ENCODE results near the gene UBE2V1. TPM values are rescaled to one million over a fixed set of nuclear protein-coding genes. Genes with fewer than 3 reads are reported as not detected.

The UBE2V1 gene
- polyA plus RNA-seq, 2 of the 4 experiments (the other 2 are of a cell fraction), result 129 to 141 TPM

DNA sequence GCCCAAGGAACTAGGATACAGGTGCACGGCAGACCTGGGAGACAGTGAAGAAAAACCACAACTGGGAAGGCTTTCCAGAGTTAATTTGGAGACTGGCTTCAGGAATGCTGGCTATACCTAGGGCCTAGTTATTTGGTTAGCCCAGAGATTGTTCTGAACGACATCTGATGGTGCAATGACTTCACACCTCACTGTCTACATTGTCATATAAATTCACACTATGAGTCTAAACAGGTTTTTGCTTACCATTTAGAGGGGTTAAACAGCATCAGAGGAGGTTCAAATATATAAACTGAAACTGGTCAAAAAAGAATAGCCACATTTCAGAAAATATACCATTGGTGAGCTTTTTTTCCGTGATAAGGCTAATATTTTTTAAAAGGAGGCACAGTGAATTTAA, 16.7 kb downstream of the UBE2V1 start:
- FAIRE-seq, result no peak
- no peak overlapping the region for H3K4me3 ChIP-seq
- no peaks in the 10 kb centered on the region for H3K9me3 ChIP-seq
- no peak overlapping the region for H3K4me2 ChIP-seq
- no peak for ATAC-seq
- ChIA-PET CTCF (interaction anchor here (1.0 to 8.7 kb wide), 5 partner anchors 9 to 117 kb away, joined by 3 to 76 read pairs (median 6); no protein-coding TSS in a partner anchor), POLR2A (no interaction called here)
- TF ChIP-seq, protein P1, sequence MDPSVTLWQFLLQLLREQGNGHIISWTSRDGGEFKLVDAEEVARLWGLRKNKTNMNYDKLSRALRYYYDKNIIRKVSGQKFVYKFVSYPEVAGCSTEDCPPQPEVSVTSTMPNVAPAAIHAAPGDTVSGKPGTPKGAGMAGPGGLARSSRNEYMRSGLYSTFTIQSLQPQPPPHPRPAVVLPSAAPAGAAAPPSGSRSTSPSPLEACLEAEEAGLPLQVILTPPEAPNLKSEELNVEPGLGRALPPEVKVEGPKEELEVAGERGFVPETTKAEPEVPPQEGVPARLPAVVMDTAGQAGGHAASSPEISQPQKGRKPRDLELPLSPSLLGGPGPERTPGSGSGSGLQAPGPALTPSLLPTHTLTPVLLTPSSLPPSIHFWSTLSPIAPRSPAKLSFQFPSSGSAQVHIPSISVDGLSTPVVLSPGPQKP (IDR thresholded peaks at IDR 0.05; ENCODE audit: low read depth, low read length), result no peak
- no peak for TF ChIP-seq RCOR1 (IDR thresholded peaks at IDR 0.05; ENCODE audit: low read depth, low read length)
- no peak for TF ChIP-seq POLR2A (IDR thresholded peaks at IDR 0.05; ENCODE audit: low read length)
- TF ChIP-seq MYC (IDR thresholded peaks at IDR 0.05; ENCODE audit: borderline replicate concordance, low read length), result no peak
- no peak for TF ChIP-seq HOXB13 (CRISPR knock-in tag; IDR thresholded peaks at IDR 0.05; ENCODE audit: low read depth)
- TF ChIP-seq TFCP2L1 (CRISPR knock-in tag; IDR thresholded peaks at IDR 0.05), result no peak
- no peak for TF ChIP-seq ZC3H11A (IDR thresholded peaks at IDR 0.05)
- no peak for TF ChIP-seq KDM1A (IDR thresholded peaks at IDR 0.05; ENCODE audit: low read depth)
- TF ChIP-seq CHD4 (IDR thresholded peaks at IDR 0.05; ENCODE audit: borderline replicate concordance), result no peak
- TF ChIP-seq, protein P2, sequence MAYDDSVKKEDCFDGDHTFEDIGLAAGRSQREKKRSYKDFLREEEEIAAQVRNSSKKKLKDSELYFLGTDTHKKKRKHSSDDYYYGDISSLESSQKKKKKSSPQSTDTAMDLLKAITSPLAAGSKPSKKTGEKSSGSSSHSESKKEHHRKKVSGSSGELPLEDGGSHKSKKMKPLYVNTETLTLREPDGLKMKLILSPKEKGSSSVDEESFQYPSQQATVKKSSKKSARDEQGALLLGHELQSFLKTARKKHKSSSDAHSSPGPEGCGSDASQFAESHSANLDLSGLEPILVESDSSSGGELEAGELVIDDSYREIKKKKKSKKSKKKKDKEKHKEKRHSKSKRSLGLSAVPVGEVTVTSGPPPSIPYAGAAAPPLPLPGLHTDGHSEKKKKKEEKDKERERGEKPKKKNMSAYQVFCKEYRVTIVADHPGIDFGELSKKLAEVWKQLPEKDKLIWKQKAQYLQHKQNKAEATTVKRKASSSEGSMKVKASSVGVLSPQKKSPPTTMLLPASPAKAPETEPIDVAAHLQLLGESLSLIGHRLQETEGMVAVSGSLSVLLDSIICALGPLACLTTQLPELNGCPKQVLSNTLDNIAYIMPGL (CRISPR knock-in tag; IDR thresholded peaks at IDR 0.05; ENCODE audit: borderline replicate concordance), result no peak
- TF ChIP-seq JUN (IDR thresholded peaks at IDR 0.05), result no peak
- no peak for TF ChIP-seq PHF8 (IDR thresholded peaks at IDR 0.05; ENCODE audit: borderline replicate concordance, low read depth)
- TF ChIP-seq RAD21 (conservative IDR thresholded peaks at IDR 0.05 in 1 of 2, IDR thresholded peaks at IDR 0.05 in 1 of 2), result no peak
- no peak for TF ChIP-seq HEYL (CRISPR knock-in tag; IDR thresholded peaks at IDR 0.05)
- TF ChIP-seq, protein P3, sequence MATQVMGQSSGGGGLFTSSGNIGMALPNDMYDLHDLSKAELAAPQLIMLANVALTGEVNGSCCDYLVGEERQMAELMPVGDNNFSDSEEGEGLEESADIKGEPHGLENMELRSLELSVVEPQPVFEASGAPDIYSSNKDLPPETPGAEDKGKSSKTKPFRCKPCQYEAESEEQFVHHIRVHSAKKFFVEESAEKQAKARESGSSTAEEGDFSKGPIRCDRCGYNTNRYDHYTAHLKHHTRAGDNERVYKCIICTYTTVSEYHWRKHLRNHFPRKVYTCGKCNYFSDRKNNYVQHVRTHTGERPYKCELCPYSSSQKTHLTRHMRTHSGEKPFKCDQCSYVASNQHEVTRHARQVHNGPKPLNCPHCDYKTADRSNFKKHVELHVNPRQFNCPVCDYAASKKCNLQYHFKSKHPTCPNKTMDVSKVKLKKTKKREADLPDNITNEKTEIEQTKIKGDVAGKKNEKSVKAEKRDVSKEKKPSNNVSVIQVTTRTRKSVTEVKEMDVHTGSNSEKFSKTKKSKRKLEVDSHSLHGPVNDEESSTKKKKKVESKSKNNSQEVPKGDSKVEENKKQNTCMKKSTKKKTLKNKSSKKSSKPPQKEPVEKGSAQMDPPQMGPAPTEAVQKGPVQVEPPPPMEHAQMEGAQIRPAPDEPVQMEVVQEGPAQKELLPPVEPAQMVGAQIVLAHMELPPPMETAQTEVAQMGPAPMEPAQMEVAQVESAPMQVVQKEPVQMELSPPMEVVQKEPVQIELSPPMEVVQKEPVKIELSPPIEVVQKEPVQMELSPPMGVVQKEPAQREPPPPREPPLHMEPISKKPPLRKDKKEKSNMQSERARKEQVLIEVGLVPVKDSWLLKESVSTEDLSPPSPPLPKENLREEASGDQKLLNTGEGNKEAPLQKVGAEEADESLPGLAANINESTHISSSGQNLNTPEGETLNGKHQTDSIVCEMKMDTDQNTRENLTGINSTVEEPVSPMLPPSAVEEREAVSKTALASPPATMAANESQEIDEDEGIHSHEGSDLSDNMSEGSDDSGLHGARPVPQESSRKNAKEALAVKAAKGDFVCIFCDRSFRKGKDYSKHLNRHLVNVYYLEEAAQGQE (IDR thresholded peaks at IDR 0.05), result no peak
- TF ChIP-seq, protein P4, sequence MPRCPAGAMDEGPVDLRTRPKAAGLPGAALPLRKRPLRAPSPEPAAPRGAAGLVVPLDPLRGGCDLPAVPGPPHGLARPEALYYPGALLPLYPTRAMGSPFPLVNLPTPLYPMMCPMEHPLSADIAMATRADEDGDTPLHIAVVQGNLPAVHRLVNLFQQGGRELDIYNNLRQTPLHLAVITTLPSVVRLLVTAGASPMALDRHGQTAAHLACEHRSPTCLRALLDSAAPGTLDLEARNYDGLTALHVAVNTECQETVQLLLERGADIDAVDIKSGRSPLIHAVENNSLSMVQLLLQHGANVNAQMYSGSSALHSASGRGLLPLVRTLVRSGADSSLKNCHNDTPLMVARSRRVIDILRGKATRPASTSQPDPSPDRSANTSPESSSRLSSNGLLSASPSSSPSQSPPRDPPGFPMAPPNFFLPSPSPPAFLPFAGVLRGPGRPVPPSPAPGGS (IDR thresholded peaks at IDR 0.05), result no peak
- no peak for TF ChIP-seq CHD2 (IDR thresholded peaks at IDR 0.05; ENCODE audit: low read length, partially characterized antibody)
- no peak overlapping the region for H3K27ac ChIP-seq
- DNase-seq (ENCODE audit: low read depth in 1 of 2, low spot score in 1 of 2), result no peak
- peaks cover 9% of the 10 kb centered on the region for H3K4me1 ChIP-seq
- WGBS (ENCODE audit: missing lambda C conversion rate), result 93% methylated on average over 3 of the region's 3 CpGs

DNA sequence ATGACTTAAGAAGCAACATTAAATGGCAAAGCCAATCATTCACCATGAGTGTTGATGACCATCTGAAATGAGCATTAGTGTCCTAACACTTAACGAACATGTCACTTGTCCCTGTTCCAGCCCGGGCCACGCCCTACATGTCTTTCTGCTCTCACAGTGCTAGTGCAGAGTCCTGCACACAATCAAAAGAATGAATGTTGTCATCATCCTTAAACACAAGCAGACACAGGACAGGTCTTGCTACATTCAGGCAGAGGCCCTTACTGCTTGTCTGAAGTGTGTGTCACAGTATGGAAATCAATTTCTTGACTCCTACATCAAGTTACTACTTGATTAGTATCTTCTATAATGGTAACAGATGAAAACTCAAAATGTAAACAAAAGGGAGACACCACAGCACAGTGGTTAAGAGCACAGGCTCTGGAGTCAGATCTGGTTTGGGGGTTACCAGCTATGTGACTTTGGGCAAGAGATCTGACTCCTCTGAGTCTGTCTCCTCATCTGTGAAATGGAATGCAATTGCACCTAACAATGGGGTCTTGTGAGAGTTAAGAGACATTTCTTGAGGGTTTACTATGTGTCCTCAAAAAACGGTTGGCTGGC, 17.4 kb downstream of the UBE2V1 start:
- ChIA-PET POLR2A (no interaction called here), CTCF (interaction anchor here (1.3 to 8.7 kb wide), 3 partner anchors 11 to 119 kb away, joined by 3 to 76 read pairs (median 6); no protein-coding TSS in a partner anchor)
- DNase-seq (ENCODE audit: low read depth in 1 of 2, low spot score in 1 of 2) (no peak), FAIRE-seq (no peak), ATAC-seq (peak in 1 of 2 experiments; percentile 34; a peak in 1 of 6 replicates)
- Histone ChIP-seq H3K4me2 (no peak overlapping the region), H3K9me3 (no peaks in the 10 kb centered on the region), H3K4me3 (no peak overlapping the region), H3K4me1 (peaks cover 10% of the 10 kb centered on the region; the same call in 2 of the 3 replicates), H3K27ac (no peak overlapping the region)
- TF ChIP-seq PHF8 (IDR thresholded peaks at IDR 0.05; ENCODE audit: borderline replicate concordance, low read depth), result no peak
- WGBS (ENCODE audit: missing lambda C conversion rate), result 80% methylated on average over 4 of the region's 4 CpGs
